ENCODE data around the gene EIF3C.
"Not testable (repeated sequence)": the region's sequence is repeated elsewhere in the genome, so short reads cannot be mapped to it uniquely, and the experiment has no call there.

DNA sequence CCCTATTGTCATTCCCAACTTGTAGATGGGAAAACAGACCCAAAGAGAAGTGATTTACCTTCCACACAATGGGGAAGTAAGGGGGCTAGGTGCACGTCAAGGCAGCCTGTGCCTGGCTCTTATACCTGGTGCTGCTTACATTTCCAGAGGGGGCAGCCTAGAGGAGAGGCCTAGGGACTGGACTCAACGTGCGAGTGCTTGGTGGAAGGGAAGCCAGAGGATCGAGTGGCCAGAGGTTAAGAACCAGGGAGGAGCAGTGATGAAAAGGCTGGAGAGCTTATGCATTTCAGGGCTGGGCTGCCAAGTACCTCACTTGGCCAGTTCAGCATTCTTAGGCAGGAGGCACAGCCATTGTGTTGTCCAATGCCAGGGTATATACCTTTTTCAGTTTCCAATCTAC lies 71.1 kb downstream of the EIF3C start:
- not testable (repeated sequence) for TF ChIP-seq EZH2 (IDR thresholded peaks at IDR 0.05; ENCODE audit: insufficient read depth, poor library complexity, severe bottlenecking); EZH2phosphoT487 (IDR thresholded peaks at IDR 0.05; ENCODE audit: insufficient read depth, low read depth)

Data from GM23248 (cell line).